ENCODE data around the gene LRMDA. TPM values are rescaled to one million over a fixed set of nuclear protein-coding genes. Genes with fewer than 3 reads are reported as not detected.

Gene LRMDA
- total RNA-seq, 2 experiments from 2014 or later, result not detected

DNA sequence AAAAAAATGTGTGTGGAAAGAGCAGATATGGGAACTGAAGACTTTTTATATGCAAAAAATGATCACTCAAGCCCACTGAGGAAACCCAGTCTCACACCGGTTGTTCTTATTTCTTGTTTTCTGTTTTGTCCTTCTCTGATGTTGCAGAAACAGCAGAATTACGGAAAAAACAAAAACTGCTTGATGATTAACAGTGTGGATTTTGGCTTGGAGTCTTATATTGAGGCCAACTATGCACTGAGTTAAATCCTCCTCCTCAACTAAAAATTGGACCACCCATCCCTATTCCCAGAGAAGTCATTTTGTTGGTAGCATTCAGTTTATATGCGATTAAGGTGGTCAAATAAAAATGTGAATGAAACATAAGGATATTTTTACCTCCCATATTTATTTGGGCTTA lies 246.1 kb downstream of the LRMDA start:
- H3K9me3 ChIP-seq (ENCODE audit: low read length), result no peaks in the 10 kb centered on the region
- TF ChIP-seq, protein P1, sequence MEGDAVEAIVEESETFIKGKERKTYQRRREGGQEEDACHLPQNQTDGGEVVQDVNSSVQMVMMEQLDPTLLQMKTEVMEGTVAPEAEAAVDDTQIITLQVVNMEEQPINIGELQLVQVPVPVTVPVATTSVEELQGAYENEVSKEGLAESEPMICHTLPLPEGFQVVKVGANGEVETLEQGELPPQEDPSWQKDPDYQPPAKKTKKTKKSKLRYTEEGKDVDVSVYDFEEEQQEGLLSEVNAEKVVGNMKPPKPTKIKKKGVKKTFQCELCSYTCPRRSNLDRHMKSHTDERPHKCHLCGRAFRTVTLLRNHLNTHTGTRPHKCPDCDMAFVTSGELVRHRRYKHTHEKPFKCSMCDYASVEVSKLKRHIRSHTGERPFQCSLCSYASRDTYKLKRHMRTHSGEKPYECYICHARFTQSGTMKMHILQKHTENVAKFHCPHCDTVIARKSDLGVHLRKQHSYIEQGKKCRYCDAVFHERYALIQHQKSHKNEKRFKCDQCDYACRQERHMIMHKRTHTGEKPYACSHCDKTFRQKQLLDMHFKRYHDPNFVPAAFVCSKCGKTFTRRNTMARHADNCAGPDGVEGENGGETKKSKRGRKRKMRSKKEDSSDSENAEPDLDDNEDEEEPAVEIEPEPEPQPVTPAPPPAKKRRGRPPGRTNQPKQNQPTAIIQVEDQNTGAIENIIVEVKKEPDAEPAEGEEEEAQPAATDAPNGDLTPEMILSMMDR (conservative IDR thresholded peaks at IDR 0.05; ENCODE audit: low read length), result no peak
- TF ChIP-seq EZH2phosphoT487 (IDR thresholded peaks at IDR 0.05; ENCODE audit: borderline replicate concordance, low read depth, low read length), result no peak
- BruUV-seq (replicated peaks), result no TSS peak
- no peaks in the 10 kb centered on the region for H3K9me2 ChIP-seq (ENCODE audit: insufficient read depth, low read length)
- no peaks in the 10 kb centered on the region for H3K79me2 ChIP-seq (ENCODE audit: insufficient read depth, low read depth, low read length)
- no peak overlapping the region for H2AFZ ChIP-seq (ENCODE audit: low read length)
- H3K4me2 ChIP-seq (ENCODE audit: low read length), result no peak overlapping the region
- intact Hi-C loops (cut with micrococcal nuclease; ENCODE audit: unreplicated experiment), result no loop called here
- CTCF ChIA-PET (ENCODE audit: unreplicated experiment), result no interaction called here
- no peaks in the 10 kb centered on the region for H3K4me1 ChIP-seq (ENCODE audit: insufficient read depth, low read length, poor library complexity, severe bottlenecking)
- DNase-seq (ENCODE audit: low spot score), result no peak
- POLR2A ChIA-PET, result no interaction called here
- no peaks in the 10 kb centered on the region for H3K36me3 ChIP-seq (ENCODE audit: insufficient read depth, low read length)
- no peak overlapping the region for H3K4me3 ChIP-seq (ENCODE audit: low read depth, low read length, poor library complexity, severe bottlenecking)
- H4K20me1 ChIP-seq (ENCODE audit: insufficient read depth, low read length), result no peaks in the 10 kb centered on the region
- no peak overlapping the region for H3K27ac ChIP-seq (ENCODE audit: low read depth, low read length, poor library complexity, severe bottlenecking)

GRCh38 chr10:75678527-75678926 lies 247.1 kb downstream of the LRMDA start:
- Histone ChIP-seq H3K36me3 (ENCODE audit: insufficient read depth, low read length) (no peaks in the 10 kb centered on the region), H3K27ac (ENCODE audit: low read depth, low read length, poor library complexity, severe bottlenecking) (no peak overlapping the region), H3K4me1 (ENCODE audit: insufficient read depth, low read length, poor library complexity, severe bottlenecking) (no peaks in the 10 kb centered on the region), H3K9me3 (ENCODE audit: low read length) (no peaks in the 10 kb centered on the region), H4K20me1 (ENCODE audit: insufficient read depth, low read length) (no peaks in the 10 kb centered on the region), H3K4me2 (ENCODE audit: low read length) (no peak overlapping the region), H3K79me2 (ENCODE audit: insufficient read depth, low read depth, low read length) (no peaks in the 10 kb centered on the region), H2AFZ (ENCODE audit: low read length) (no peak overlapping the region), H3K9me2 (ENCODE audit: insufficient read depth, low read length) (no peaks in the 10 kb centered on the region), H3K4me3 (ENCODE audit: low read depth, low read length, poor library complexity, severe bottlenecking) (no peak overlapping the region)
- no peak for TF ChIP-seq EZH2phosphoT487 (IDR thresholded peaks at IDR 0.05; ENCODE audit: borderline replicate concordance, low read depth, low read length)
- TF ChIP-seq, protein P1 (conservative IDR thresholded peaks at IDR 0.05; ENCODE audit: low read length), result no peak
- intact Hi-C loops (cut with micrococcal nuclease; ENCODE audit: unreplicated experiment), result no loop called here
- CTCF ChIA-PET (ENCODE audit: unreplicated experiment), result no interaction called here
- no peak for DNase-seq (ENCODE audit: low spot score)
- POLR2A ChIA-PET, result no interaction called here
- no TSS peak for BruUV-seq (replicated peaks)

DNA sequence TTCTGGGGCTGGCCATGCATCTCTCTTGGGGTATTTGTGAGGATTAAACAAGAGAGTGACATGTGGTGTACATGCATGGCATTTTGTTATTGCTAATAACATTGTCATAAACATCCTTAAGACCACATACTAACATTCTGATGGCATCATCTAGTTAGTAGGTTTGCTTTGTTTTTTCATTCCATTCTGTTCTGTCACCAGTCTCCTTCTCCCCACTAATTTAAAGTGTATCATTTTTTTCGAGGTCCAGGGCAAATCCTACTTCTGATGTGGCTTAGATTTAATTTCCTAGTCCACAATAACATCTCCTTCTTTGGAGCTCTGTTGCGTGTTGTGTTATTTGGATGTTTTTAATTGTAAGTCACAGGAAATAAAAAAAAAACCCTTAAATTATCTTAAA lies 248.1 kb downstream of the LRMDA start:
- no peaks in the 10 kb centered on the region for H3K9me2 ChIP-seq (ENCODE audit: insufficient read depth, low read length)
- CTCF ChIA-PET (ENCODE audit: unreplicated experiment), result no interaction called here
- H4K20me1 ChIP-seq (ENCODE audit: insufficient read depth, low read length), result no peaks in the 10 kb centered on the region
- no peak overlapping the region for H2AFZ ChIP-seq (ENCODE audit: low read length)
- BruUV-seq (replicated peaks), result no TSS peak
- H3K4me2 ChIP-seq (ENCODE audit: low read length), result no peak overlapping the region
- no peaks in the 10 kb centered on the region for H3K4me1 ChIP-seq (ENCODE audit: insufficient read depth, low read length, poor library complexity, severe bottlenecking)
- H3K27ac ChIP-seq (ENCODE audit: low read depth, low read length, poor library complexity, severe bottlenecking), result no peak overlapping the region
- no peaks in the 10 kb centered on the region for H3K9me3 ChIP-seq (ENCODE audit: low read length)
- intact Hi-C loops (cut with micrococcal nuclease; ENCODE audit: unreplicated experiment), result no loop called here
- H3K79me2 ChIP-seq (ENCODE audit: insufficient read depth, low read depth, low read length), result no peaks in the 10 kb centered on the region
- H3K36me3 ChIP-seq (ENCODE audit: insufficient read depth, low read length), result no peaks in the 10 kb centered on the region
- no peak overlapping the region for H3K4me3 ChIP-seq (ENCODE audit: low read depth, low read length, poor library complexity, severe bottlenecking)
- TF ChIP-seq, protein P1 (conservative IDR thresholded peaks at IDR 0.05; ENCODE audit: low read length), result no peak
- POLR2A ChIA-PET, result no interaction called here
- no peak for DNase-seq (ENCODE audit: low spot score)

Data from OCI-LY7 (cell line).